HG03159 (cell line): Measurements from ENCODE around the gene GRK5.

Experiments used
- ATAC-seq: cut with Tn5 transposase; IDR thresholded peaks from one replicate; pipeline ENCODE4 v1.9.1; 2021; ENCODE audit warnings: mild to moderate bottlenecking, moderate library complexity; ENCODE audit not compliant: unreplicated experiment

Gene GRK5

DNA sequence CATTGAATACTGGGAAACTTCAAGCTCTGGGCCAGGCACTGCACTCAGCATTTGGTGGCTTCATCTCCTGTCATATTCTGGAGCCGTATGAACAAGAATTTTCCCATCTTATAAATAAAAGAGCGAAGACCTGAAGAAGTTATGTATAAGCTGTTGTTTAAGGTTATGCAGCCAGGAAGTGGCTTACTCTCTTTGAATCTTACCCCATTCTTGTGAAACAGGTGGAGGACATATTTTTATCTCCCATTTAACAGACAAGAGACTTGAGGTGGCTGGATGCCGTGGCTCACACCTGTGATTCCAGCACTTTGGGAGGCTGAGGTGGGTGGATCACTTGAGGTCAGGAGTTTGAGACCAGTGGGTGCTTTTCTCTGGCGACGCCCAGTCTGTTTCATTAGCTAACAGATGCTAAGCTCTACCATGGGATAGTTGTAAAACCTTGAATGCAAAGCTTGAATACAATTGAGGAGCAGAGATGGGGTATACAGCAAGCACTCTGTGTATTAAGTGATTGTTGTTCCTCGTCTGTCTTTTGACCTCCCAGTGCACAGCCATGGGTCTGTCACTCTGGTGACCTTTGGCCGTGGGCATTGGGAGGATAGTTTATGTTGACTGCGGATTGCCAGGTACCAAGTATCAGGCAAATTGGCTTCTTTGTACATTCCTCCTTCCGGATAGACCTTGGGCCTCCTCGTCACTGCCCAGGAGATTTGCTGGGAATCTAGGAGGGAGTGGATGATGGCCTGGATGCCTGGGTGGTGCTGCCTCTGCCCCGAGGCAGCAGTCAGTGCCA lies 85.8 kb downstream of the GRK5 start:
- no peak for ATAC-seq

- no peak for ATAC-seq
Observed at GRCh38 chr10:119296703-119297102, 89.3 kb downstream of the GRK5 start.

- no peak for ATAC-seq
Observed at GRCh38 chr10:119297207-119297968, 90.0 kb downstream of the GRK5 start.

GRCh38 chr10:119298810-119299209 lies 91.4 kb downstream of the GRK5 start:
- no peak for ATAC-seq

DNA sequence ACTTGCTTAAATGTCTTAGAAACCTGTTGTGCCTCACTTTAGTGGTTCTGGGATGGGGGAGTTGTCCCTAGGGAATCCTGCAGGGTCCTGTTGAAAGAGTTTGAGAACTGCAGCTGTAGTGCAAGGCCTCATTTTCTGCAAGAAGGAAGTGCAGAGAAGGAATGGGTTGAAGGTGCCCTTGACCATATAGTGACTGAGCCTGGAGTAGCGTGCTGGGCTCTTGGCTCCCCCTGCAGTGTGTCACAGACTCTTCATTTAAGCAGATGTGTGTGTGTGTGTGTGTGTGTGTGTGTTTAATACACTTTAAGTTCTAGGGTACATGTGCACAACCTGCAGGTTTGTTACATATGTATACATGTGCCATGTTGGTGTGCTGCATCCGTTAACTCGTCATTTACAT lies 92.2 kb downstream of the GRK5 start:
- ATAC-seq = no peak

DNA sequence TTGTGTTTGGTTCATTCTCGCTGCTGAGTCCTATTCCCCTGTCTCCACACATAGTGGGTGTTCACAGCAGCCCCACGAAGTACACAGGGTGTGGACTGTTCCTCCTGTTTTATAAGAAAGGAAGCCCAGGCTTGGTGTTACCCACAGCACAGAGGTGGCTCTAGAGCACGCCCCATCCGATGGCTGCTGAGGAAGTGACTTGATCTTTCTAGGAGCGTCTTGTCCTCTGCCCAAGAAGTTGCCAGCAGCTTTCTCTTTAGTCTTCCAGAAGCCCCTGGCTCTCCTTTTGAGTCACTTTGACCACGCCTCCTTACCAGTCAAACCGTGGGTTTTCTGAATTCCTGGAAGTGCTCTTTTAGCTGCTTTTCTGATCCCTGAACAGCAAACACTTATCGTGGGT lies 94.0 kb downstream of the GRK5 start:
- no peak for ATAC-seq

DNA sequence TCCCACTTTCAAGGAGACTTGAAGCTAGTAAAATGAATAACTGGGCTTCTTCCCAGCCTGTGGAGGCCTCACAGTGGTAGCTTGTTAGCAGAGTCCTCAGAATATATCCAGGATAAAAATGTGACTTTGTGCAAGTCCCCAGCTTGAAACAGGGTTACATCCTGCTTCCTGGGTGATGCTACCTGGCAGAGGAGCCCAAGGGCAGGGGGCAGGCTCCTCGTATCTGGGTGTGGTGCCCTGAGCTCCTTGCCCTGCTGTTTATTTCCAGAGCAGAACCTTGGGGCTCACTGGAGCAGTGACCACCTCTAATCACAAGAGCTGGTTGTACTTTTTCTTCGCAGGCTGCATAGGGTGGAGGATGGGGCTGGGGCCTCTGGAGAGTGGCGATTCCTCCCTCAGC lies 94.8 kb downstream of the GRK5 start:
- no peak for ATAC-seq

GRCh38 chr10:119302591-119303253 lies 95.4 kb downstream of the GRK5 start:
- no peak for ATAC-seq

DNA sequence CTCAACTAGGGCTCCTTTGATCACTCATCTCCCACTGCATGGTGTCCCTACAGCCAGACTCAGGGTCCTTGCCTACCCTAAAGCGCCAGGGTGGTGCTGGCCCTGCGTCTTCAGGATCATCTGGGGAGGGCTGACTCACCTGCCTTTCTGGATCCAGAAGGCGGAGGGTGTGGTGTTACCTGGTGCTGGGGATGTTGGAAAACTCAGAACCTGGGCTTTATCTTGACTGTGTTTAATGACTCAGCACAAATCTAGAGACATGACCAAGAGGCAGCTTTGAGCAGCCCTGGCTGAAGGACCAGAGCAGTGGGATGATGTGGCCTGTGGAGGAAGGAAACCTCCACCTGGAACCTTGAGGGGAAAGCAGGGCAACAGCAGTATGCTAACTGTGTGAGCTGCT lies 96.5 kb downstream of the GRK5 start:
- no peak for ATAC-seq

- ATAC-seq = no peak
Observed at GRCh38 chr10:119304541-119304940, 97.2 kb downstream of the GRK5 start.

GRCh38 chr10:119305860-119306513 lies 98.6 kb downstream of the GRK5 start:
- peak; percentile 57 for ATAC-seq

DNA sequence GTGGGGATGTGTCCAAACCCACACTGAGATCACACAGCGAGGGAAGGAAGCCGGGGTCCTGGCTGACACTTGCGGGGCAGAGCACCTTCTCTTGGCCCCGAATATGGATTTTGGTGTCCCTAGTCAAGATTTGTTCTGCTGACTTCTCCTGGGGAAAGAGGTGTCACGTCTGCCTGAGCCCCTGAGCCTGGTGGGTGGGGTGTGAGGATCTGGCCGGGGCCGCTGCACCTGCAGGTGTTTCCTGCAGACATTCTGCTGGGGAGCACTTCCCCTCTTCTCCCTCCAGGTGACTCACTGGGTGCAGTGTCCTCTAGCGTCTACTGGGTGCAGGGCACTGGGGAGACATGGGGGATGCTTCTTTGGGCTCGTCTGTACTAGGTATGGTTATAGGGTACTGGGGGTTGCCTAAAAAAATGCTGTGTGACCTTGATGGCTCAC lies 99.2 kb downstream of the GRK5 start:
- ATAC-seq = peak; percentile 74

- no peak for ATAC-seq
Observed at GRCh38 chr10:119306986-119307392, 99.6 kb downstream of the GRK5 start.

DNA sequence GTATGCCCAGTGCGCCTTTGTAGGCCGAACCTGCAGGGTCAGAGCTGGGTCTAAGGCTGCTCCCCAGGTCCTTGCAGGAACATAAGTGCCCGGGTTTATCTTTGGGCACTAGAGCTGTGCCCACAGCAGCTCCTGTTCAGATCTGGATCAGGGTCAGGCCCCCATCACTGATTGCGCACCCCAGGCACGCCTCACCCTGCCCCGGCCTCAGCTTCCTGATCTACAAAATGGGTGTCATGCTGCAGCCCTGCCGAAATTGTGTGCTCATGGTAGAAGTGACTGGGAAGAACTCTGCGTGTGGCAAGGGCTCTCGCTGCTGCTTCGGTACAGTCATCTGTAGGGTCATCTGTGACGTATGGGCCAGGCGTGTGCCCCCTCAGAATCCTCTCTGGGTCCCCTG lies 100.7 kb downstream of the GRK5 start:
- ATAC-seq = no peak

DNA sequence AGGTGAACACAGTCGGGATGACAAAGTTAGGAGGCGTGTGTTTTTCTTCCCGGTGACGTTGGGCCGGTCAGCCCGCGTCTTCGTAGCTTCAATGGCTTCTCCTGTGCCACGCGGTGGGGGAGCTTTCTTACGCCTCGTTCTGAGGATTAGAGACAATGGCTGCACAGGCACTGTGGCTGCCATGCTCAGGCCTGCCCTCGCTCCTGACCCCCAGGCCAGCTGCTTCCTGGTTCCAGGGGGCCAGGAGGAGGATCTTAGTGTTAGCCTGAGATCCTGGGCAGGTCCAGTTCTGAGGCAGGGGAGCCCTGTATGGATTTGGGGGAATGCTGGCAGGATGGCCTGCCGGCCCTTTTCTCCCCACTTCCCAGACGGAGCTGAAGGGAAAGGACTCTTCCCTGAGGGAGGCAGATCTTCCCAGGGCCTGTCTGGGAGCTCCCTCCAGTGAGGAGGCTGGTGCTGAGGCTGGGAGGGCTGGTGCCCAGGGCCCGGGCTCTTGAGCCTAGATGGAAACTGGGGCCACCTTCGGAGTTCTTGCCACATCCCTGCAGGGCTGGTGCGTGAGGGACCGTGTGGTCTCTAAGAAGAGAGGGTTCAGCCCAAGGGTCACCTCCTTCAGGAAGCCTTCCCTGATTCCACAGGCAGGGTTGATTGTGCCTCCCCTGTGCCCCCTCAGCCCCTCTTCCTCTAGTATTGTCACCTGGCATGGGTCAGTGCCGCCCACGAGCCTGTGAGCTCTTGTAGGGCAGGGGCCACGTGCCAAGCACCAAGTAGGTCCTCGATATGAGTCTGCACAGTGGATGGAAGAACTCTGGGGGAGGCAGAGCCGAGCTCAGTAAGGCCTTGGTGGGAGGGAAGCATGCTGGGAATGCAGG lies 101.4 kb downstream of the GRK5 start:
- ATAC-seq = no peak

DNA sequence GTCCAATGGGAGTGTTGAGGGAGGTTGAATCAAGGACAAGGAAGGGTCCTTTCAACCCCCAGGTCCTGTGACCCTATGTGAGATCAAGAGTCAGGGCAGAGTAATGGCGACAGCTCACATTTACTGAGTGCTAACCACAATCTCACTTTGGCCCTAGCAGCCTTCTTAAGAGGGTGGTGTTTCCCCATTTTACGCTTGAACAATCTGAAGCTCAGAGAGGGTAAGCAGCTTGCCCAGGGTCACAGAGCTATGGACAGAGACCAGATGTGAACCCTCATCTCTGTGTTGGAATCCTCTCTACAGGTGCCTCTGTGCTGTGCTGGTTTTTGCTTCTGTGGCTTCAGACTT lies 102.0 kb downstream of the GRK5 start:
- ATAC-seq = no peak

DNA sequence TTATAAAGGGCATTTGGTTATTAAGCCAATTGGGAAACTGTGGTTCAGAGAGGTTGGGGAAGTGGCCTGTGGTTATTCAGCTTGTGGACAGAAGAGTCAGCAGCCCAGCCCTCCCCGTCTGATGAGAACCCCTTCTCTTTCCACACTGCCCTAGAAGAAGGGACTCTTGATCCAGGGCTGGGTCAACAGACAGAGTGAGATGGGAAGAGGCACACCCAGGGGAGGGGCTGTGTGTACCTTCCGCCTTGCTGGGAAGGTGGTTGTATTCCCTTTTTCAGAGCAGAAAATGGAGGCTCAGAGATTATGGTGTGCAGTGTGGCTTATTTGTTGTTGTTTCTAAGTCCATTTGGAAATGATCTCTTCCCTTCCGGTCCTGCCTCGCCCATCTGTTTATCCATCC lies 103.4 kb downstream of the GRK5 start:
- ATAC-seq = no peak

DNA sequence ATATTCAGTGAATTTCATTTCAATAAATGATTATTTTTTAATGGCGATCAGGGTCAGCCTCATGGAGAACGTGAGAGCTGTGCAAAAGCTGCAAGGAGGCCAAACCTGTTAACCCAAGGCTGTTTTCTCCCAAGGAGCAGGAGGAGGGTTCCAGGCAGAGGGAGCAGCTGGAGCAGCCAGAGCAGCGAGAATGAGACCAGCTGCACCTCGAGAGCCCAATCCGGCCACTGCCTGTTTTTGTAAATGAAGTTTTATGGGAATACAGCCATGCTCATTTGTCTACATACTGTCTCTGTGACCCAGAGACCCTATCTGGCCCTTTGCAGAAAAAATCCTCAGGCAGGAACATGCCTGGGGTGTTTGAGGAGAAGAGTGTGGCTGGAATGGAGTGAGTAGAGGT lies 104.9 kb downstream of the GRK5 start:
- no peak for ATAC-seq

DNA sequence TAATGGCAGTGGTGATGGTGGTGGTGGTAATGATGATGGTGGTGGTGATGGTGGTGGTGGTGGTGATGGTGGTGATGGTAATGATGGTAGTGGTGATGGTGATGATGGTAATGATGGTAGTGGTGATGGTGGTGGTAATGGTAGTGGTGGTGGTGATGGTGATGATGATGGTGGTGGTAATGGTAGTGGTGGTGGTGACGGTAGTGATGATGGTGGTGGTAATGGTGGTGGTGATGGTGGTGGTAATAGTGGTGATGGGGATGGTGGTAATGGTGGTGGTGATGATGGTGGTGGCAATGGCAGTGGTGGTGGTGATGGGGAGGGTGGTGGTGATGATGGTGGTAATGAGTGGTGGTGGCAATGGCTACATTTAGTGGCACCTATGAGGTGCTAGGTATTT lies 105.7 kb downstream of the GRK5 start:
- ATAC-seq = no peak

DNA sequence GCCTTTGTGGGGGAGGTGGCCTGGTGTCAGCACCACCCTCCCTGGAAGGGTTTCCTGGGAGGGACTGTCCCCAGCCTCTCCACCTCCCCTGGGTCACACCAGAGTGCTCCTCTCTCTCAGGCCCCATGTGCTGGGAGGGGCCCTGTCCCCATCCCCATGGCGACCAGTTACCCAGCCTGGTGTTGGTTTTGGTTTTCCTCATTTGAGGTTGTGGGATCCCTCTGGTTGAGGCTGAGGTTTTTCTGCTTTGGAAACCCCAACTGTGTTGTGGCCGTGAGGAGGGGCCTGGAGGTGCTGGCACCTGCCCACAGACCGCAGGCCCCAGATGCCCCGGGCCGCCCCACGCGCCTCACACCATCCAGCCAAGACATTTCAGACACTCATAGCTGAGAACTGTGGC lies 106.3 kb downstream of the GRK5 start:
- peak; percentile 56 for ATAC-seq
